GM23248 (cell line): ENCODE data around the gene COL18A1. TPM values are rescaled to one million over a fixed set of nuclear protein-coding genes. Genes with fewer than 3 reads are reported as not detected.

Experiments used
- DNase-seq: peaks from one replicate; pipeline ENCODE4 v3.0.0-alpha.2; 2015
- H2AFZ ChIP-seq: fragments of 200-600 bp; sonication (generic); 2 replicates; pipeline ENCODE4 v1.6.1; 2016; ENCODE audit warnings: antibody characterized with exemption
- H3F3A ChIP-seq: fragments of 200-600 bp; sonication (generic); 2 replicates; pipeline ENCODE4 v1.6.1; 2016; ENCODE audit warnings: mild to moderate bottlenecking, antibody characterized with exemption, mixed run types; ENCODE audit not compliant: insufficient read depth
- H3K27ac ChIP-seq: fragments of 200-600 bp; sonication (generic); 2 replicates; pipeline ENCODE4 v1.5.1; 2016; ENCODE audit warnings: mild to moderate bottlenecking
- H3K27me3 ChIP-seq: fragments of 200-600 bp; sonication (generic); replicated peaks from 2 replicates; pipeline ENCODE4 v1.6.1; 2016; ENCODE audit warnings: mild to moderate bottlenecking; ENCODE audit not compliant: insufficient read depth
- H3K36me3 ChIP-seq: fragments of 200-600 bp; sonication (generic); 2 replicates; pipeline ENCODE4 v1.6.1; 2016; ENCODE audit warnings: low read depth, mild to moderate bottlenecking
- H3K4me1 ChIP-seq: fragments of 200-600 bp; sonication (generic); 2 replicates; pipeline ENCODE4 v1.6.1; 2016; ENCODE audit warnings: mild to moderate bottlenecking; ENCODE audit not compliant: insufficient read depth
- H3K4me2 ChIP-seq: fragments of 200-600 bp; sonication (generic); one replicate; pipeline ENCODE4 v1.6.1; 2016; ENCODE audit warnings: mild to moderate bottlenecking; ENCODE audit not compliant: unreplicated experiment
- H3K4me3 ChIP-seq: fragments of 200-600 bp; sonication (generic); 2 replicates; pipeline ENCODE4 v1.5.1; 2016; ENCODE audit warnings: mild to moderate bottlenecking
- H3K79me2 ChIP-seq: fragments of 200-600 bp; sonication (generic); 2 replicates; pipeline ENCODE4 v1.6.1; 2016; ENCODE audit warnings: mild to moderate bottlenecking; ENCODE audit not compliant: insufficient read depth
- H3K9ac ChIP-seq: fragments of 200-600 bp; sonication (generic); 2 replicates; pipeline ENCODE4 v1.6.1; 2016; ENCODE audit warnings: mild to moderate bottlenecking
- H3K9me2 ChIP-seq: fragments of 200-600 bp; sonication (generic); 2 replicates; pipeline ENCODE4 v1.6.1; 2016; ENCODE audit warnings: mixed run types, mild to moderate bottlenecking, moderate library complexity; ENCODE audit not compliant: insufficient read depth
- H3K9me3 ChIP-seq: fragments of 200-600 bp; sonication (generic); one replicate; pipeline ENCODE4 v1.6.1; 2017; ENCODE audit warnings: low read depth
- H4K20me1 ChIP-seq: fragments of 200-600 bp; sonication (generic); 2 replicates; pipeline ENCODE4 v1.6.0; 2016; ENCODE audit not compliant: insufficient read depth
- EZH2 ChIP-seq: fragments of 200-600 bp; sonication (generic); IDR thresholded peaks from 2 replicates; pipeline ENCODE4 v1.6.1; 2018; ENCODE audit warnings: antibody characterized with exemption, mild to moderate bottlenecking; ENCODE audit not compliant: insufficient read depth, poor library complexity, severe bottlenecking
- EZH2phosphoT487 ChIP-seq: fragments of 200-600 bp; sonication (generic); IDR thresholded peaks from 2 replicates; pipeline ENCODE4 v1.6.1; 2018; ENCODE audit warnings: antibody characterized with exemption, moderate library complexity, mild to moderate bottlenecking, low read depth; ENCODE audit not compliant: insufficient read depth
- WGBS, 2 experiments: methylation state at CpG; one replicate each; pipeline ENCODE4 v1.1.6; 2015 to 2017; ENCODE audit warnings: low lambda C conversion rate in 2 of 2, low coverage in 1 of 2; ENCODE audit errors: missing lambda C conversion rate in 2 of 2; 5-methylcytosine and 5-hydroxymethylcytosine counted together
- in situ Hi-C: fragments of 300-500 bp; cut with MboI; formaldehyde crosslinking; loops from 2 replicates; pipeline ENCODE4 v1.15.0; 2020
- polyA plus RNA-seq: library from polyadenylated mRNA; unstranded; fragments of >200 nt; fragmentation: Nextera tagmentation; extraction: Ambion mirVana; gene quantifications from 2 replicates; pipeline ENCODE4 v1.2.1, GENCODE V29; 2016
- total RNA-seq: library from RNA; depleted of rRNA; stranded (reverse); fragments of >200 nt; shearing (Covaris generic); gene quantifications from 2 replicates; pipeline ENCODE4 v1.2.3, GENCODE V29; 2014

Gene COL18A1
- total and polyA plus RNA-seq, 2 experiments from 2014 or later, result 1.7 to 30.5 TPM

GRCh38 chr21:45531393-45532215 is 126.6 kb downstream of the COL18A1 start:
- no peak for TF ChIP-seq EZH2phosphoT487
- no peak for TF ChIP-seq EZH2
- no peak overlapping the region for H3K27ac ChIP-seq
- no peaks in the 10 kb centered on the region for H4K20me1 ChIP-seq
- H3K4me3 ChIP-seq, result no peak overlapping the region
- no peak overlapping the region for H2AFZ ChIP-seq
- no peaks in the 10 kb centered on the region for H3K9me2 ChIP-seq
- H3K79me2 ChIP-seq, result no peaks in the 10 kb centered on the region
- no peak overlapping the region for H3K9ac ChIP-seq
- H3K9me3 ChIP-seq, result no peaks in the 10 kb centered on the region
- H3K27me3 ChIP-seq, result no peaks in the 10 kb centered on the region
- H3K4me2 ChIP-seq, result no peak overlapping the region
- no peak for DNase-seq
- H3F3A ChIP-seq, result no peaks in the 10 kb centered on the region
- in situ Hi-C loops, result no loop called here
- H3K4me1 ChIP-seq, result no peaks in the 10 kb centered on the region
- WGBS, 2 experiments, result 97 to 98% methylated on average over 64 to 74 of the region's 76 CpGs
- H3K36me3 ChIP-seq, result no peaks in the 10 kb centered on the region

GRCh38 chr21:45532826-45533360 is 127.9 kb downstream of the COL18A1 start:
- DNase-seq, result no peak
- in situ Hi-C loops, result no loop called here
- H3K27ac ChIP-seq, result no peak overlapping the region
- no peak overlapping the region for H3K9ac ChIP-seq
- TF ChIP-seq EZH2phosphoT487 (no peak), EZH2 (no peak)
- H3K36me3 ChIP-seq, result no peaks in the 10 kb centered on the region
- no peaks in the 10 kb centered on the region for H3K79me2 ChIP-seq
- H3K4me1 ChIP-seq, result no peaks in the 10 kb centered on the region
- no peak overlapping the region for H3K4me3 ChIP-seq
- no peak overlapping the region for H3K4me2 ChIP-seq
- 65 to 68% methylated on average over 7 of the region's 7 CpGs for WGBS, 2 experiments
- H3K9me2 ChIP-seq, result no peaks in the 10 kb centered on the region
- H3F3A ChIP-seq, result no peaks in the 10 kb centered on the region
- H3K9me3 ChIP-seq, result no peaks in the 10 kb centered on the region
- no peaks in the 10 kb centered on the region for H3K27me3 ChIP-seq
- H2AFZ ChIP-seq, result no peak overlapping the region
- H4K20me1 ChIP-seq, result no peaks in the 10 kb centered on the region

GRCh38 chr21:45533361-45533845 is 128.4 kb downstream of the COL18A1 start:
- H3K9me2 ChIP-seq, result no peaks in the 10 kb centered on the region
- no peaks in the 10 kb centered on the region for H3K9me3 ChIP-seq
- H3K4me3 ChIP-seq, result no peak overlapping the region
- H3K27ac ChIP-seq, result no peak overlapping the region
- no peak overlapping the region for H3K4me2 ChIP-seq
- 81 to 84% methylated on average over 5 to 9 of the region's 12 CpGs for WGBS, 2 experiments
- H3K27me3 ChIP-seq, result no peaks in the 10 kb centered on the region
- no peaks in the 10 kb centered on the region for H4K20me1 ChIP-seq
- no peak for DNase-seq
- TF ChIP-seq EZH2, result no peak
- TF ChIP-seq EZH2phosphoT487, result no peak
- no peak overlapping the region for H3K9ac ChIP-seq
- no peaks in the 10 kb centered on the region for H3K79me2 ChIP-seq
- H3F3A ChIP-seq, result no peaks in the 10 kb centered on the region
- in situ Hi-C loops, result no loop called here
- H3K4me1 ChIP-seq, result no peaks in the 10 kb centered on the region
- no peaks in the 10 kb centered on the region for H3K36me3 ChIP-seq
- H2AFZ ChIP-seq, result no peak overlapping the region

DNA sequence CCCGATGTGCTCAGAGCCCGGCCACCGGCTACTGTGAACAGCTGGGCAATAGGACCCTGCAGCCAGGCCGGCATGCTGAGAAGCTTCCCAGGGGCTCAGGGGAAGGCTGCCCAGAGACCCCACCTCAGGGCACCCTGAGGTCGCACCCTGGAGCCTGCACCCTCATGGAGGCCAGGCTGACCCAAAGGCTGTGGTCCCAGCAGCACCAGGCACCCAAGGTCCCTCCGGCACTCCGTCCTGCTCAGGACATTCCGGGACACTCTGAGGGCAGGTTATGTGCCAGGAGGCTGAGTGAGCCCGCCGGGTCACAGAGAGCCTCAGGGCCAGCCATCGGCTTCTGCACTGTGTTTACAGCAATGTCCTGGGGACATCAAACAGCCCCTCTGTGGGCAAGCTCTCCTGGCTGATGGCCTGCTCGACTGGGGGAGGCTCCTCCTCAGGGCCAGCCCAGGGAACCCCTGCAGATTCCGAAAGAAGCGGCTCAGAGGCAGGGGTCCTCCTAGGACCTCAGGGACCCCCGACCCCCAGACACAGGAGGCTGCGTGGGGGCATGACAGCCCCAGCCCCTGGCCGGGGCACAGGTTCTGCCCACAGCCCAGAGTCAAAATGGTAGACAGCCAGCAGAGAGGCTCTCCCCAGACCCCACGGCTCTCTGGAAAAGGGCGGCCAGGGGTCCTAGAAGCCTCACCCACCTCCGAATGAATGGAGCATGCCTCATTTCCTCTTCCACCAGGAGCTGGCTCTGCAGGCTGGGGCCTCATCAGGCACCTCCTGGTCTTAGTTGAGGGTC is 129.1 kb downstream of the COL18A1 start:
- no peaks in the 10 kb centered on the region for H3K27me3 ChIP-seq
- no peaks in the 10 kb centered on the region for H3K9me3 ChIP-seq
- H3K27ac ChIP-seq, result no peak overlapping the region
- WGBS, 2 experiments, result 83% methylated on average over 19 to 20 of the region's 20 CpGs
- no peak overlapping the region for H3K4me2 ChIP-seq
- no peaks in the 10 kb centered on the region for H3K79me2 ChIP-seq
- H3F3A ChIP-seq, result no peaks in the 10 kb centered on the region
- H3K4me3 ChIP-seq, result no peak overlapping the region
- no peak overlapping the region for H2AFZ ChIP-seq
- no peaks in the 10 kb centered on the region for H3K36me3 ChIP-seq
- DNase-seq, result no peak
- in situ Hi-C loops, result no loop called here
- no peaks in the 10 kb centered on the region for H3K4me1 ChIP-seq
- no peaks in the 10 kb centered on the region for H3K9me2 ChIP-seq
- no peak for TF ChIP-seq EZH2
- no peak for TF ChIP-seq EZH2phosphoT487
- no peaks in the 10 kb centered on the region for H4K20me1 ChIP-seq
- no peak overlapping the region for H3K9ac ChIP-seq
